Measurements from ENCODE around the gene ARMCX6.

- TF ChIP-seq CTCF (conservative IDR thresholded peaks at IDR 0.05; ENCODE audit: low read depth, low read length) (no peak), POLR2A (IDR thresholded peaks at IDR 0.05; ENCODE audit: low read depth, low read length) (no peak), RFX5 (IDR thresholded peaks at IDR 0.05; ENCODE audit: low read depth, low read length) (no peak), MAZ (IDR thresholded peaks at IDR 0.05; ENCODE audit: borderline replicate concordance, low read depth, low read length) (no peak), CEBPB (IDR thresholded peaks at IDR 0.05; ENCODE audit: low read depth, low read length) (no peak), RAD21 (IDR thresholded peaks at IDR 0.05; ENCODE audit: low read length) (no peak), MAFK (IDR thresholded peaks at IDR 0.05; ENCODE audit: low read depth, low read length) (no peak), FOS (IDR thresholded peaks at IDR 0.05; ENCODE audit: low read depth, low read length) (no peak), SMC3 (IDR thresholded peaks at IDR 0.05; ENCODE audit: low read depth, low read length) (no peak), RCOR1 (IDR thresholded peaks at IDR 0.05; ENCODE audit: insufficient replicate concordance, low read length) (no peak), MXI1 (IDR thresholded peaks at IDR 0.05; ENCODE audit: borderline replicate concordance, low read depth, low read length) (no peak)
Measured at GRCh38 chrX:101642093-101642492, 24.3 kb upstream of the ARMCX6 start.

Measured in IMR-90 (cell line).